Measurements from ENCODE around the gene RBBP7. TPM values are rescaled to one million over a fixed set of nuclear protein-coding genes. Genes with fewer than 3 reads are reported as not detected.
"Not testable (repeated sequence)": the region's sequence is repeated elsewhere in the genome, so short reads cannot be mapped to it uniquely, and the experiment has no call there.

RBBP7 gene
- polyA plus RNA-seq, 1 donor, result 159 TPM

GRCh38 chrX:16862829-16863228 is 7.3 kb downstream of the RBBP7 start:
- DNase-seq, result no peak

- no peak for DNase-seq
These were observed 13.4 kb downstream of the RBBP7 start for GRCh38 chrX:16856744-16857143.

DNA sequence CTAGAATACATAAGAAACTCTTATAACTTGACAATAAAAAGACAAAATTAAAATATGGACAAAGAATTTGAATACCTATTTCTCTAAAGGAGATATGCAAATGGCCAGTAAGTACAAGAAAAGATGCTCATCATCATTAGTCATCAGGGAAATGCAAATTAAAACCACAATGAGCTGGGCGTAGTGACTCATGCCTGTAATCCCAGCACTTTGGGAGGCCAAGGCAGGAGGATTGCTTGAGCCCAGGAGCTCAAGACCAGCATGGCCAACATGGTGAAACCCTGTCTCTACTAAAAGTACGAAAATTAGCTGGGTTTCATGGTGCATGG is 14.1 kb downstream of the RBBP7 start:
- DNase-seq, result not testable (repeated sequence)

- no peak for DNase-seq
These were observed 14.6 kb downstream of the RBBP7 start for GRCh38 chrX:16855363-16856075.

DNA sequence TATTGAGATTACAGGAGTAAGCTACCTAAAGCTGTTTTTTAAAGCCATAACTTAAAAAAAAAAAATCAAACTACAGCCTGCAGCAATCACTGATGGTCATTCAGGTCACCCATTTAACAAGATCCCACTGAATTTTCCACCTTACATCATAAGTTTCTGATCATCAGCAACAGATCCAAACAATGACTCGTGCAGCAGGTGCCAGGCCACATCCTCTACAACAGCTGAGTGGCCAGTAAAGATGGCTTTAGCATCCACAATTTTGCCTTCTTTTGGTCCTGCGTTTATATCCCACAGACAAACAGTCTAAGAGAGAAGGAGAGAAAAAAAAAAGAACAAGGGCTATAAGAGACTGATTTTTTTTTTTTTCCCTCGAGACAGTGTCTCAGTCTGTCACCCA is 16.6 kb downstream of the RBBP7 start:
- no peak for DNase-seq

- no peak for DNase-seq
These were observed 17.5 kb downstream of the RBBP7 start for GRCh38 chrX:16852617-16853179.

DNA sequence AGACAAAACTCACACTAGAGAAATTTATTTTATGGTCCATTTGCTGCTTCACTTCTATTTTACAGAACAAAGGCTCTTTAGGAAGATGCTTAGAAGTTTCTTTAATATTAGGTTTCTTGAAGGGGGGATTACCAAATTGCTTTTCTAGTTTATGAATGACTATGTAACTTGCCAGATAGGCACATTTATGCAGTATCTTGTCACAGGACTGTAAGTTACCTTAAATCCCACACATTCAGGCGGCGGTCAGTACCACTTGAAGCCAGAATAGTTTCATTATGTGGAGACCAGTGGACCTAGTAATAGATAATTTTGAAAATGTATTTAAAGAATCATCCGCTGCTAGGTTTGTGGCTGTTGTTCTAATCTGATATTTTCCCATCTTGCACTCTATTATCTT is 18.3 kb downstream of the RBBP7 start:
- DNase-seq, result no peak

GRCh38 chrX:16851421-16851820 is 18.7 kb downstream of the RBBP7 start:
- DNase-seq, result no peak

GRCh38 chrX:16848541-16848940 is 21.6 kb downstream of the RBBP7 start:
- DNase-seq, result no peak

DNA sequence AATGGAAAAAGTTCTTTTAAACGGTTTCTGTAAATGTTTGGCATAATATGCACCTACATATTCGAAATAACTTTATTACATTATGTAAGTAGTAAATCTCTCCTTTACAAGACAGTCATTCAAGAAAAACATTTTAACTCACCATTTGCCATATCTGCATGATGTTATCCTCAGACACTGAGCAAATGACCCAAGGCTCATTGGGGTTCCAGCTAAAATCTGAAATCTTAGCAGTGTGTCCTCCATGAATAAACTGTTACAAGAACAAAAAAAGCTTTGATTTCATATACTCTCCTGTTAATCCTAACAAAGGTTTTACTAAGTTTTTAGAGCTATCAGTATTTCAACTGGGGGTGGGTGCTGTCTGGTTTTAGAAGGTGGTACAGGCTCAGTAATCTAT is 24.5 kb downstream of the RBBP7 start:
- no peak for DNase-seq

- no peak for DNase-seq
These were observed 26.8 kb downstream of the RBBP7 start for GRCh38 chrX:16843208-16843909.

- no peak for DNase-seq
These were observed 27.5 kb downstream of the RBBP7 start for GRCh38 chrX:16842684-16843083.

DNA sequence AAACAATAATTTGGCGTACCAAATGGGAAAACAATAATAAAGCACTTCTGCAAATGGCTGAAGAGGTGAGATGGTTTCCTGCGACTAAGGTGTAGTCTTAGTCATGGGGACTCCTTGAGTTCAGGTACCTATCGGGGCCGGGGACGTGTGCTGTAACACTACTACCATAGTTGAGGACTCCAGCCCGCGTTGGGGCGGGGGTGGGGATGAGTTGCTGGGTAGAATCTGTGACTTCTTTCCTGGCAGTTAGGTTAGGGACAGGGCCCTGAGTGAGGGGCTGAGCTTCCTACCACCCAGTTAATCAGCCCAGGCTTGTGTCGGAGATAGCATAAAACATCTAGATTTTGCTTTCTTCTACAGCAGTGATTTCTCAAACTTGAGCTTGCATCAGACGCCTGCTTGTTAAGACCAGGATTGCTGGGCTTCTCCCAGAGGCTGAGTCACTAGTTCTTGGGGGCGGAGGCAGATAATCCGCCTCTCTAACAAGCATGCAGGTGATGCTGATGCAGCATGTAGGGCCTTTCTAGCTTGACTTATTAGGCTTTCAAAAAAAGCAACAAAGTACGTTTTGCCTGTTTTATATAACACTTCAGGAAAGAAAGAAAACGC is 30.2 kb downstream of the RBBP7 start:
- no peak for DNase-seq

DNA sequence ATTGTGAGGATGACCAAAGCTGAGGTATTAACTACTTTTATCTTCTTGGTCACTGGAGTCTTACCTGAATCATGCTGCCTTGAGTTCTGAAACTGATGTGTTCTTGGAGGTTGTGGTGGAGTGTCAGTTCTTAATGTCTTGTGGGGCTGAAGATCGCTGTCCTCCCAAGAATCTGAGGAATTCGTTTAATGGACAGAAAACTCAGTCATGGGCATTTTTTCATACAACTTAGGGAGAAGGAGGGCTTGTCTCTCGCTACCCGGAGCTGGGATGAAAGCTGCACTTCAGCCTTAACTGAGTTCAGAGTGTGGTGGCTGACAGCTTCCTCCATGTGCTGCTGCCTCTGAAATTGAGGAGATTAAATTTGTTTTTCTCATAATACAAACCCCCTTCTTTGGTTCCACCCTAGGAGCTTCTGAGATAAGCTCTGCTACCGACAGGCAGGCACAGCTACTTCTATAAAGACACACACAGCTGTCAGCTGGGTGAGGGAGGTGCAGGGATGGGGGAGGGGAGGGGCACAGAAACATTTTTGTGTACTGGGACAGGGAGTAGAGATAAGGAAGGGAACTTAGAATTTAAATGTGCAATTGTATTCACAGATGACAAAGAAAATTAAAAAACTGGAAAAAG is 30.8 kb downstream of the RBBP7 start:
- DNase-seq, result no peak

- no peak for DNase-seq
These were observed 31.7 kb downstream of the RBBP7 start for GRCh38 chrX:16838202-16839066.

GRCh38 chrX:16836371-16836770 is 33.8 kb downstream of the RBBP7 start:
- DNase-seq, result no peak

DNA sequence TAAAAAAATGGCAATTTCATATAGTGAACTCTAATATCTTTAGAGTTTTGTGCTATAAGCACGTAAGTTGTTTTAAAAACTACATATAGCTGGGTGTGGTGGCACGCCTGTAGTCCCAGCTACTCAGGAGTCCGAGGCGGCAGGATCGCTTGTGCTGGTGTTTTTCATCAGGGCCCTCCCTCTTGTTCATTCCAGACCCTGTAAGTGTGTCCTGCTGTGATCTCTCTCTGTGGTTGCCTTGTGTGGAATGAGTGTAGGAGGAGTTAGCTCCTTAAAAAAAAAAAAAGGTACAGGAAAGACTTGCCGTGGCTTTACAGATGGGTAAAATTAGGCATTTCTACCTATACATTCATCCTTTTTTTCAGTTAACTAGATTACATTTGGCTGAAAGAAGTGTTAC is 35.4 kb downstream of the RBBP7 start:
- no peak for DNase-seq

- no peak for DNase-seq
These were observed 37.9 kb downstream of the RBBP7 start for GRCh38 chrX:16832301-16832700.

DNA sequence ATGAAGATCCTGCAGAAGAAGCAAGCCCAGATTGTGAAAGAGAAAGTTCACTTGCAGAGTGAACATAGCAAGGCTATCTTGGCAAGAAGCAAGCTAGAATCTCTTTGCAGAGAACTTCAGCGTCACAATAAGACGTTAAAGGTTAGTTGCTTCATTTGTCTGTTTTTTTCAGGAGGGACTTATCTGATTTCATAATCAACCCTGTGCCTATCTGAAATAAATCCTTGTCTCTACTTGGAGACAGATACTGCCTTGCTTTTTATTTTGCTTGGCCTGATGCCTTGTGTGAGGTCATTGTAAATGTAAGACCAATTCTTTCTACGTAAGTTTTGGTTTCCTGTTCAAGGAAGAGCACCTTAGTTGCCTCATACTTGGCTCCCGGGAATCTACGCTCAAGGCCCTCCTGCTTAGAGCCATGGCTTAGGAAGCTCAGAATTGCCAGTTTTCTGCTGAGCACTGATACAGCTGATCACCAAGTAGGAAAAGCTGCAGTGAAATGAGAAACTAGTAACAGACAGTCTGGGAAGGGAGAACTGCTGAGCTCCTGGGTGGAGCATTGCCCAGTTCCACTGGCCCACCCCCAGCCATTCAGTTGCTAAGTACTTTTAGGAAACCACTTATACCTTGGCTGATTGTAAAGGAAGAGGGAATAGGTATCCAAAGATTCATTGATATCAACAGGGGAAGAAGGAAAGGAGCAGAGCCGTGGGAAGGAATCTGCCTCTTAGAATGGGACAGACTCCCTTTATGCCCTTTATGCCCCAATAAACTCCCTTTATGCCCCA is 41.8 kb downstream of the RBBP7 start:
- DNase-seq, result peak; percentile 36

- no peak for DNase-seq
These were observed 42.9 kb downstream of the RBBP7 start for GRCh38 chrX:16827225-16827624.

DNA sequence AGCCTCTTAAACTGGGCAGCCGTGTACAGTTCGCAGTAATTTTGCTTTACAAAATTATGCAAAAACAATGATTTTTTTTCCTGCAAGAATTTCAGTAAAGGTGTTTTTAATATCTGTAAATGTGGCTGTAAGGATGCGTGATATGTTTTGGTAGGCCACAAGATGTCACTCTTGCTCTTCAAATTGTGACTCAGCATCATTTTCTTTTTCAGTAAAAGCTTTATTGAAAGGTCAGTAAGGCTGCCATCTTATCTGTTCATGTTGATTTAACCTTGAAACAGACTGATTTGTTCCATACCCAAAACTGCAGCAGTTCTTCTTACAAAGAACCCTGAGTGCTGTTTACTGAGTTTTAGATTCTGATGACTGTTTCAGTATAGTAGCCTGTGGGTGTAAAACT is 44.0 kb downstream of the RBBP7 start:
- DNase-seq, result peak; percentile 30
